Fibroblast of lung (primary cell): ENCODE measurements around the gene SLC35F3. TPM values are rescaled to one million over a fixed set of nuclear protein-coding genes. Genes with fewer than 3 reads are reported as not detected.

Source experiments
- DNase-seq, 2 donors: peaks; one replicate each; pipeline versions ENCODE4 v3.0.0 to v3.0.0-alpha.2; 2010; ENCODE audit warnings: low read depth in 2 of 2
- H2AFZ ChIP-seq: 2 replicates; pipeline ENCODE4 v1.5.1; 2012; ENCODE audit warnings: low read length, control low read depth, inconsistent platforms
- H3K27ac ChIP-seq: 2 replicates; pipeline ENCODE4 v1.5.1; 2011; ENCODE audit warnings: low read length, control low read depth; ENCODE audit not compliant: insufficient read depth
- H3K27me3 ChIP-seq: 2 replicates; pipeline ENCODE4 v1.5.1; 2011; ENCODE audit warnings: mild to moderate bottlenecking, low read length; ENCODE audit not compliant: control insufficient read depth, insufficient read depth
- H3K36me3 ChIP-seq: 2 replicates; pipeline ENCODE4 v1.5.1; 2011; ENCODE audit warnings: low read length; ENCODE audit not compliant: control insufficient read depth, insufficient read depth
- H3K4me1 ChIP-seq: 2 replicates; pipeline ENCODE4 v1.5.1; 2011; ENCODE audit warnings: low read length; ENCODE audit not compliant: control insufficient read depth, insufficient read depth; ENCODE audit errors: extremely low read depth
- H3K4me2 ChIP-seq: 2 replicates; pipeline ENCODE4 v1.5.1; 2011; ENCODE audit warnings: low read length, control low read depth; ENCODE audit not compliant: insufficient read depth; ENCODE audit errors: extremely low read depth
- H3K4me3 ChIP-seq, 4 experiments: fragments of 200-600 bp in 1 of 4; sonication (generic) in 1 of 4; replicated peaks in 1 of 4; 2 replicates each; pipeline ENCODE4 v1.5.1; 2011 to 2016; ENCODE audit warnings: low read length in 4 of 4, low read depth in 3 of 4, mild to moderate bottlenecking in 3 of 4, control low read depth in 2 of 4, inconsistent platforms in 1 of 4, mixed read lengths in 1 of 4; ENCODE audit not compliant: insufficient read depth in 1 of 4; ENCODE audit errors: control extremely low read depth in 1 of 4
- H3K79me2 ChIP-seq: 2 replicates; pipeline ENCODE4 v1.5.1; 2012; ENCODE audit warnings: mild to moderate bottlenecking, low read length, inconsistent platforms; ENCODE audit not compliant: control insufficient read depth, insufficient read depth
- H3K9ac ChIP-seq: 2 replicates; pipeline ENCODE4 v1.5.1; 2011; ENCODE audit warnings: mild to moderate bottlenecking, low read length, control low read depth; ENCODE audit not compliant: insufficient read depth
- H3K9me3 ChIP-seq: 2 replicates; pipeline ENCODE4 v1.5.1; 2012; ENCODE audit warnings: low read depth, low read length; ENCODE audit not compliant: control insufficient read depth, insufficient read depth
- H4K20me1 ChIP-seq: 2 replicates; pipeline ENCODE4 v1.5.1; 2011; ENCODE audit warnings: low read length; ENCODE audit not compliant: control insufficient read depth, insufficient read depth; ENCODE audit errors: extremely low read depth
- EZH2 ChIP-seq: IDR thresholded peaks from 2 replicates; pipeline ENCODE4 v1.5.1; 2012; ENCODE audit warnings: low read length, control low read depth, mild to moderate bottlenecking; ENCODE audit errors: missing control alignments
- polyA plus RNA-seq, 2 donors: library from polyadenylated mRNA; depleted of rRNA in 1 of 2; stranded (reverse) in 1 of 2; unstranded in 1 of 2; fragments of >200 nt; gene quantifications; 2 replicates each; pipeline ENCODE4 v1.2.1, GENCODE V29; 2011 to 2012; ENCODE audit warnings: missing spikeins in 1 of 2
- total RNA-seq: library from RNA; depleted of rRNA; stranded (reverse); fragments of >200 nt; gene quantifications from 2 replicates; pipeline ENCODE4 v1.2.1, GENCODE V29; 2014
- TF ChIP-seq, protein P1 (sequence below), 2 donors: IDR thresholded peaks in 1 of 2; conservative IDR thresholded peaks in 1 of 2; 1 replicate in 1 of 2; 2 replicates in 1 of 2; pipeline ENCODE4 v1.5.1; 2011 to 2012; ENCODE audit warnings: low read length in 2 of 2, control low read depth in 1 of 2, inconsistent platforms in 1 of 2, low read depth in 1 of 2, mild to moderate bottlenecking in 1 of 2

The SLC35F3 gene
- total and polyA plus RNA-seq, 2 donors (not counting 1 experiment from before 2014, with no cell fraction given) = not detected

DNA sequence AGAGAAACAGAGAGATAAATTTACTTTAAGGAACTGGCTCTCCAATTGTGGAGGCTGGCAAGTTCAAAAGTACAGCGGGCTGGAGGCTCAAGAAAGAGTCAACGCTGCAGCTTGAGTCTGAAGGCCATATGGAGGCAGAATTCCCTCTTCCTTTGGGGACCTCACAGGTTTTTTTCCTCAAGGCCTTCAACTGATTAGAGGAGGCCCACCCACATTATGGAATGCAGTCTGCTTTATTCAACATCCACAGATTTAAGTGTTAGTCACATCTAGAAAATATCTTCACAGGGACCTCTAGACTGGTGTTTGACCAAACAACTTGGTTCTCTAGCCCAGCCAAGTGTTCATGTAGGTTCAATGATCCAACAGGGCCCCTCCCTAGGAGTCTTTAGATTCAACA, 117.8 kb downstream of the SLC35F3 start:
- Histone ChIP-seq H3K4me1 (no peaks in the 10 kb centered on the region), H3K27me3 (no peaks in the 10 kb centered on the region), H3K9ac (no peak overlapping the region), H3K27ac (no peak overlapping the region), H4K20me1 (no peaks in the 10 kb centered on the region), H3K4me2 (no peak overlapping the region), H3K4me3 (no peak overlapping the region), H2AFZ (no peak overlapping the region), H3K9me3 (no peaks in the 10 kb centered on the region), H3K36me3 (no peaks in the 10 kb centered on the region), H3K79me2 (no peaks in the 10 kb centered on the region)
- TF ChIP-seq EZH2 = no peak
- TF ChIP-seq, protein P1, sequence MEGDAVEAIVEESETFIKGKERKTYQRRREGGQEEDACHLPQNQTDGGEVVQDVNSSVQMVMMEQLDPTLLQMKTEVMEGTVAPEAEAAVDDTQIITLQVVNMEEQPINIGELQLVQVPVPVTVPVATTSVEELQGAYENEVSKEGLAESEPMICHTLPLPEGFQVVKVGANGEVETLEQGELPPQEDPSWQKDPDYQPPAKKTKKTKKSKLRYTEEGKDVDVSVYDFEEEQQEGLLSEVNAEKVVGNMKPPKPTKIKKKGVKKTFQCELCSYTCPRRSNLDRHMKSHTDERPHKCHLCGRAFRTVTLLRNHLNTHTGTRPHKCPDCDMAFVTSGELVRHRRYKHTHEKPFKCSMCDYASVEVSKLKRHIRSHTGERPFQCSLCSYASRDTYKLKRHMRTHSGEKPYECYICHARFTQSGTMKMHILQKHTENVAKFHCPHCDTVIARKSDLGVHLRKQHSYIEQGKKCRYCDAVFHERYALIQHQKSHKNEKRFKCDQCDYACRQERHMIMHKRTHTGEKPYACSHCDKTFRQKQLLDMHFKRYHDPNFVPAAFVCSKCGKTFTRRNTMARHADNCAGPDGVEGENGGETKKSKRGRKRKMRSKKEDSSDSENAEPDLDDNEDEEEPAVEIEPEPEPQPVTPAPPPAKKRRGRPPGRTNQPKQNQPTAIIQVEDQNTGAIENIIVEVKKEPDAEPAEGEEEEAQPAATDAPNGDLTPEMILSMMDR (conservative IDR thresholded peaks at IDR 0.05 in 1 of 2, IDR thresholded peaks at IDR 0.05 in 1 of 2; ENCODE audit: low read depth in 1 of 2, low read length in 2 of 2) = no peak
- DNase-seq = no peak

DNA sequence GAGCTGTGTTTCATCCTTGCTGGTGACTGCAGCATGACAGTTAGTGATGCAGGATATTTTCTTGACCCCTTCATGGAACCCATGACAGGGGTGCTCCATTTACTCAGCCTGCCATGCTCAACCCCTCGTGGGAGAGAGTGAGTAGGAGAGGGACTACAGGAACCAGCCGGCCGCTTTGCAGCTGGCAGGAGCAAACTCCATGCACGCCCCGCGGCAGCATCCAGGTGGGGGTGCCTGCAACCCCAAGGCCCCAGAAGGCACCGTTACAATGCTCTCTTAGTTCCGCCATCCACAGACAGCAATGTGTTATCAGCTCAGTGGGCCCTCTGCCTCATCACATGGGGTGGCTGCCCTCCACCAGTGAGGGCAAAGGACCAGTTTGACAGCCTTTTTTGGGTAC, 135.1 kb downstream of the SLC35F3 start:
- H3K4me1 ChIP-seq = no peaks in the 10 kb centered on the region
- no peak overlapping the region for H3K4me2 ChIP-seq
- no peaks in the 10 kb centered on the region for H3K9me3 ChIP-seq
- H3K27ac ChIP-seq = no peak overlapping the region
- H3K36me3 ChIP-seq = no peaks in the 10 kb centered on the region
- DNase-seq = no peak
- H3K9ac ChIP-seq = no peak overlapping the region
- no peaks in the 10 kb centered on the region for H3K79me2 ChIP-seq
- H3K4me3 ChIP-seq = no peak overlapping the region
- TF ChIP-seq, protein P1 (conservative IDR thresholded peaks at IDR 0.05 in 1 of 2, IDR thresholded peaks at IDR 0.05 in 1 of 2; ENCODE audit: low read depth in 1 of 2, low read length in 2 of 2) = no peak
- no peak for TF ChIP-seq EZH2
- H4K20me1 ChIP-seq = no peaks in the 10 kb centered on the region
- H2AFZ ChIP-seq = no peak overlapping the region
- H3K27me3 ChIP-seq = no peaks in the 10 kb centered on the region

DNA sequence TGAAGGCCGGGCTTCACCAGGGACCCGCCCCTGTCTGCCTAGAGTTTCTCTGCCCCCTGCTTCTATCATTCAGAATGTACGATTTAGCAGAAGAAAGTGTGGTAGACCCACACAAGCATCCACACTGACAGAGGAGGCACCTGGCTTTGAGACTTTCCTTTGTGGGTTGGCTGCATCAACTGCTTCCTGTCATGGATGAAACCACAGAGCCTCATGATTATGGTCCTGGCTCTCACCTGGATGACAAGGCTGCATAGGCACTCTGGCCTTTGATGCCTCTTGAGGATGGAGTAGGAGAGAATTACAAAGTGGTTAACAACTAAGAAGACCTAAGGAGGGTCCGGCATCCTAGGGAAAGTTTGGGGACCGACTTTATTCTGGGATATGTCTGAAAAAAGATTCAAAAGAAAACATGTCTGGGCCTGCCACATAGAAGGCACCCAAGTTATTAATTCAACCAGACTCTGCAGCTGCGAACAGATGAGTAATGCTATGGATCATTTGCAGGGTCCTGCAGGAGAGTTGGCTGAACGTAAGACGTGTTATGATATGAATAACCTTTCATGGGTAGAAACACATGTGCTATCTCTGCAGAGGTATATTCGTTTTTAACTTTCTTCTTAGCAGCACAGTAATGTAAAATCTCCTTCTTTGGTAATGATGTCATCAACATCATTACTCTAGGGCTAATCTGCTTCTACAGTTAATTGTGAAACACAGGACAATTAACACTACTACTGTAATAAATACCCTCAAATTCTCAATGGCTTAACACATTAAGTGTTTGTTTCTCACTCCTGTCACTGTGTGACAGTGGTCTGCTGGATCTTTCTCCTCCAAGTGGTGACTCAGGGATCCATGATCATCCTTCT, 136.2 kb downstream of the SLC35F3 start:
- Histone ChIP-seq H3K27ac (no peak overlapping the region), H3K79me2 (no peaks in the 10 kb centered on the region), H3K27me3 (no peaks in the 10 kb centered on the region), H3K36me3 (no peaks in the 10 kb centered on the region), H2AFZ (no peak overlapping the region), H3K4me2 (no peak overlapping the region), H3K4me3 (no peak overlapping the region), H3K9ac (no peak overlapping the region), H3K9me3 (no peaks in the 10 kb centered on the region), H4K20me1 (no peaks in the 10 kb centered on the region), H3K4me1 (no peaks in the 10 kb centered on the region)
- DNase-seq = no peak
- TF ChIP-seq EZH2 = no peak
- TF ChIP-seq, protein P1 (conservative IDR thresholded peaks at IDR 0.05 in 1 of 2, IDR thresholded peaks at IDR 0.05 in 1 of 2; ENCODE audit: low read depth in 1 of 2, low read length in 2 of 2) = no peak
